Thoracic aorta (tissue), 2 donors: ENCODE results near the gene SLC22A23. TPM values are rescaled to one million over a fixed set of nuclear protein-coding genes. Genes with fewer than 3 reads are reported as not detected.

Experiments
- ATAC-seq: fragments of 150-250 bp; one replicate; pipeline ENCODE4 v1.8.0; 2017; ENCODE audit warnings: low read depth; ENCODE audit not compliant: insufficient number of reproducible peaks, low FRiP score
- DNase-seq: peaks from one replicate; pipeline ENCODE4 v3.0.0-alpha.2; 2020; ENCODE audit warnings: low spot score
- H3K27ac ChIP-seq, 2 donors: fragments of 200-600 bp; sonication (generic); 1 replicate in 1 of 2; 2 replicates in 1 of 2; pipeline ENCODE4 v1.5.1; 2016; ENCODE audit warnings: mild to moderate bottlenecking in 2 of 2, moderate library complexity in 2 of 2
- H3K27me3 ChIP-seq: fragments of 200-600 bp; sonication (generic); replicated peaks from 2 replicates; pipeline ENCODE4 v1.6.0; 2016; ENCODE audit warnings: mild to moderate bottlenecking; ENCODE audit not compliant: insufficient read depth
- H3K36me3 ChIP-seq: fragments of 200-600 bp; sonication (generic); one replicate; pipeline ENCODE4 v1.5.1; 2016
- H3K4me1 ChIP-seq, 2 donors: fragments of 200-600 bp; sonication (generic); 1 replicate in 1 of 2; 2 replicates in 1 of 2; pipeline versions ENCODE4 v1.5.1 to v1.6.0; 2016; ENCODE audit warnings: low read depth in 2 of 2, mild to moderate bottlenecking in 1 of 2; ENCODE audit not compliant: control insufficient read depth in 1 of 2
- H3K4me3 ChIP-seq: fragments of 200-600 bp; sonication (generic); 2 replicates; pipeline ENCODE4 v1.5.1; 2016; ENCODE audit warnings: mild to moderate bottlenecking
- H3K9me3 ChIP-seq: fragments of 200-600 bp; sonication (generic); 2 replicates; pipeline ENCODE4 v1.5.1; 2016
- total RNA-seq, 2 donors: library from RNA; depleted of rRNA; stranded (reverse); fragments of >200 nt; gene quantifications; one replicate each; pipeline versions ENCODE4 v1.1.0 to v1.2.3, GENCODE V29; 2016
- TF ChIP-seq, protein P1 (sequence below): fragments of 200-600 bp; sonication (generic); IDR thresholded peaks from one replicate; pipeline ENCODE4 v1.5.1; 2019; ENCODE audit warnings: antibody characterized with exemption

Gene SLC22A23
- total RNA-seq, 2 donors from 2014 or later, result 5.1 to 9.7 TPM

DNA sequence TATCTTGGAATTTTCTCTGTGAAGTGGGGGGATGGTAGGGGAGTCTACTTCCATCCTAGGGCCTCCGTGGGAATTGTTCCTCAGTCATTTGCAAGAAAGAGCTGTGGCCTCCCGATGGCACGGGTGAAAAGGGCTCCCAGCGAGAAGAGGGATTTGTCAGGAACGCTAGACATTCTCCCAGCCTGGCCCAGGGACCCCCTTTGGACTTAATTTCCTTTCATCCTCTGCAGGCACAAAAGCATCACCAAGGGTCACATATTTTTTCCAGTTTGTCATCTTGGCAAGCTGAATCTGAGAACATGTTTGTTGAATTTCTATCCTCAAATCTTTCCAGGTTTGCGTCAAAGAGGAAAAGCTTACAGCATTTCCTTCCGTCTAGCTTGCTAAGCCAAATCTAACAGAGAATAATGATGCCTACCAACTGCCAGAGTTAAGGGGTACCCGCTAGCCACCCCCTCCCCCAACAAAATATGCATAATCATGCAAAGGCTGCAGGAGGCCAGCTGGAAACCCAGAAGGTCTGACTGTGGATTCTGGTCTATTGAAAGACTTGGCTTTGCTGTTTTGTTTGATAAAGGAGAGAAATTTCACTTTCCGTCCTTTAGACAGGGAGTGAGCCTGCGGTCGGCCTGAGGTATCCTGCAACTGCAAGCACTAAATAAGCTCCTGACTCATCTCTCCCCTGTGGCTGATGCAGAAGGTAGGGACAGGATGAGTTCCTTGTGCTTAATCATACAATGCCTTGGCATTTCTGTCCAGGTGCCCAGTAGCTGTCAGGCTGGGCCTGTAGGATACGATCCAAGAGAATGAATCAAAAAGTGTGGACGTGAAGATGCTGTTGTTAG, 175.0 kb downstream of the SLC22A23 start:
- peak overlapping the region; percentile 36 for H3K4me3 ChIP-seq

DNA sequence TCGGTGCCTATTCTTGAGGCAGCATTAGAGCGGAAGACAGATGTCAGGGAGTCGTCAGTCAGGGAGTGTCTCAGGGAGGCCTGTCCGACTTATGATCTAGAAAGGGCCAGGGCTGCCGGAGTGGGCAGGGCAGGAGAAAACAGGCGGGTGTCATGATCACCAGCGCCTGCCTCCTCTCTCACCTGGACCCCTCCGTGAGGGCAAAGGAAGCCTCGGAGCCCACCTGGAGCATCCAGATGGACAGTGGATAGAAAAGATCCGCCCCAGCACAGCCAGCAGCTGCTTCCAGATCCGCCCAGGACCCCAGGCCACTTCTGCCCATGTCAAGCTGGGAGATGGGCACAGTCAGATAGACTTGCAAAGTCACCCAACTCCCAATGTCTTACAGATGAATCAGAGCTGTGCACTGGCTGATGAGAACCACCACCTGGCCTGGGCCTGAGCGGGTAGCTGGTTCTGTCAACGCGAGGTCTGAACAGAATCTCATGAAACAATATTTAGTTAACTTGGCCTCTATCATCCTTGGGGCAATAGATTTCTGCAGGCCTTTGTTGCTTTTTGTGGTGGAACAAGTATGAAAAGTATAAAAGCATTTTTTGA, 175.9 kb downstream of the SLC22A23 start:
- Histone ChIP-seq H3K36me3 (no peaks in the 10 kb centered on the region), H3K4me1 (peaks cover 9 to 32% of the 10 kb centered on the region in 2 donors), H3K27ac (peak overlapping the region; percentile 40), H3K27me3 (no peaks in the 10 kb centered on the region), H3K4me3 (no peak overlapping the region), H3K9me3 (no peaks in the 10 kb centered on the region)
- TF ChIP-seq, protein P1, sequence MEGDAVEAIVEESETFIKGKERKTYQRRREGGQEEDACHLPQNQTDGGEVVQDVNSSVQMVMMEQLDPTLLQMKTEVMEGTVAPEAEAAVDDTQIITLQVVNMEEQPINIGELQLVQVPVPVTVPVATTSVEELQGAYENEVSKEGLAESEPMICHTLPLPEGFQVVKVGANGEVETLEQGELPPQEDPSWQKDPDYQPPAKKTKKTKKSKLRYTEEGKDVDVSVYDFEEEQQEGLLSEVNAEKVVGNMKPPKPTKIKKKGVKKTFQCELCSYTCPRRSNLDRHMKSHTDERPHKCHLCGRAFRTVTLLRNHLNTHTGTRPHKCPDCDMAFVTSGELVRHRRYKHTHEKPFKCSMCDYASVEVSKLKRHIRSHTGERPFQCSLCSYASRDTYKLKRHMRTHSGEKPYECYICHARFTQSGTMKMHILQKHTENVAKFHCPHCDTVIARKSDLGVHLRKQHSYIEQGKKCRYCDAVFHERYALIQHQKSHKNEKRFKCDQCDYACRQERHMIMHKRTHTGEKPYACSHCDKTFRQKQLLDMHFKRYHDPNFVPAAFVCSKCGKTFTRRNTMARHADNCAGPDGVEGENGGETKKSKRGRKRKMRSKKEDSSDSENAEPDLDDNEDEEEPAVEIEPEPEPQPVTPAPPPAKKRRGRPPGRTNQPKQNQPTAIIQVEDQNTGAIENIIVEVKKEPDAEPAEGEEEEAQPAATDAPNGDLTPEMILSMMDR, result no peak
- no peak for ATAC-seq
- no peak for DNase-seq

More for the DNA sequence above, 175.0 kb downstream of the SLC22A23 start:
- Histone ChIP-seq H3K36me3 (no peaks in the 10 kb centered on the region), H3K27ac (peak overlapping the region; percentile 40), H3K9me3 (no peaks in the 10 kb centered on the region), H3K27me3 (no peaks in the 10 kb centered on the region), H3K4me1 (peaks cover 9 to 32% of the 10 kb centered on the region in 2 donors)
- TF ChIP-seq, protein P1, result no peak
- ATAC-seq, result peak; percentile 2
- DNase-seq, result no peak

DNA sequence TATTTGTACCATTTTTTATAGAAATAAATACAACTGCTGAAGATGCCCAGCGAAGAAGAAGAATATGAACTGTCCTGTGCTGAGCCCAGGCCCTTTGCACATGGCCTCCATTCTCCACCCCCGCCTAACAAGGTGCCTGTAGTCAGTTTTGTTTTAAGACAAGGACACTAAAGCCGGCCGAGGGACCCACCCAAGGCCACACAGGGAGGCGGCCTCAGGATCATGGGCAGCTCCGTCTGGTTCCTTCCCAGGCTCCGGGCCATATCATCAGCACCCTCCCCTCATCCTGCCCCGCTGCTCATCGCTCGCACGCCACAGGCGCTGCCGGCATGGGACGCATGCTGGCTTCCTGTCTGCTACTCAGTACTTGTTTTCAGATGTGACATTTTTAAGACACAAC, 176.8 kb downstream of the SLC22A23 start:
- Histone ChIP-seq H3K27ac (no peak overlapping the region), H3K36me3 (no peaks in the 10 kb centered on the region), H3K4me3 (no peak overlapping the region), H3K9me3 (no peaks in the 10 kb centered on the region), H3K4me1 (peaks cover 9 to 32% of the 10 kb centered on the region in 2 donors), H3K27me3 (no peaks in the 10 kb centered on the region)
- TF ChIP-seq, protein P1, result no peak
- ATAC-seq (no peak), DNase-seq (no peak)

DNA sequence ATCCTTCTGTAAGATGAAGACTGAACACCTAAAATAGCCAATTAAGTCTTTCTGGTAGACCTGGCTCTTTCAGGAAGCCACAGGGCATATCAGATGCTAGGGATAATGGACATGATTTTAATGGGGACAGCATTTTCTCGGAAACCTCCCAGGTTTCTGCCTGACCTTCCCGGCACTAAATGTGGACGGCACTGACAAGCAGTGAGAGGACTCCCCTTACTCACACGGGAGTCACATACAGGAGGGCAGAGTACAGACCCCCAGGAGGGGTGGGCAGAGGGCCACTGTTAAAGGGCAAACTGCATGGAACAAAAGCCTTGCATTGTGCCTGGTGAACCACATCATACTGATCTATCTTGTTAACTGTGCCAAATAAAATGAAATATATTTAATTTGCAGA, 178.2 kb downstream of the SLC22A23 start:
- Histone ChIP-seq H3K27ac (no peak overlapping the region), H3K4me3 (no peak overlapping the region)
- no peak for DNase-seq

More for the DNA sequence above, 178.2 kb downstream of the SLC22A23 start:
- TF ChIP-seq, protein P1, result no peak
- Histone ChIP-seq H3K27me3 (no peaks in the 10 kb centered on the region), H3K9me3 (no peaks in the 10 kb centered on the region), H3K4me1 (peaks cover 9 to 32% of the 10 kb centered on the region in 2 donors), H3K36me3 (peaks cover 5% of the 10 kb centered on the region)
- ATAC-seq, result no peak
